Renal pelvis (tissue), 4 donors: ENCODE results near the gene RPS2. TPM values are rescaled to one million over a fixed set of nuclear protein-coding genes. Genes with fewer than 3 reads are reported as not detected.
"Not testable (repeated sequence)": the region's sequence is repeated elsewhere in the genome, so short reads cannot be mapped to it uniquely, and the experiment has no call there.

ENCODE experiments used
- DNase-seq: peaks from one replicate; pipeline ENCODE4 v3.0.0-alpha.2; 2013
- polyA plus RNA-seq, 3 donors: library from polyadenylated mRNA; unstranded; fragments of 120-200 nt; gene quantifications; one replicate each; pipeline ENCODE4 v1.2.1, GENCODE V29; 2013; ENCODE audit not compliant: insufficient read length in 3 of 3

Gene RPS2
- polyA plus RNA-seq, 3 donors: 1,943 to 2,404 (median 2,241) TPM

DNA sequence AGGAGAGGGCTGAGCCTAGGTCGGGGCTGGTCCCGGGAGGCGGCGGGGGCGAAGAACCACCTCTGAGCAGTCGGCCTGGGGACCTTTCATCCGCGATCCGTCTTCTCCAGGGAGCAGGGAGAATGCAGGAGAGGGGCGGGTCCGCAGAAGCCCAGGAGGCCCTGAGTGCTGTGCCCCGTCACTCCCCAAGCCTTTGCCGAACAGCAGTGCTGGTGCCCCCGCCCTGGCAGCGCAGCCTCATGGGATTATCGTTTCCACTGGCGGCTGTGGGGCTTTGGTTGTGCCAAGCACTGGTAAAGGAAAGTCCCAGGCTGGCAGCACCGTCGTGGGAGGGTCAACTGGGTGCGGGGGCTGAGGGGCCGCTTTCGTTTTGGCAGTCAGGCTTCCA is 7.9 kb upstream of the RPS2 start:
- DNase-seq: no peak

DNA sequence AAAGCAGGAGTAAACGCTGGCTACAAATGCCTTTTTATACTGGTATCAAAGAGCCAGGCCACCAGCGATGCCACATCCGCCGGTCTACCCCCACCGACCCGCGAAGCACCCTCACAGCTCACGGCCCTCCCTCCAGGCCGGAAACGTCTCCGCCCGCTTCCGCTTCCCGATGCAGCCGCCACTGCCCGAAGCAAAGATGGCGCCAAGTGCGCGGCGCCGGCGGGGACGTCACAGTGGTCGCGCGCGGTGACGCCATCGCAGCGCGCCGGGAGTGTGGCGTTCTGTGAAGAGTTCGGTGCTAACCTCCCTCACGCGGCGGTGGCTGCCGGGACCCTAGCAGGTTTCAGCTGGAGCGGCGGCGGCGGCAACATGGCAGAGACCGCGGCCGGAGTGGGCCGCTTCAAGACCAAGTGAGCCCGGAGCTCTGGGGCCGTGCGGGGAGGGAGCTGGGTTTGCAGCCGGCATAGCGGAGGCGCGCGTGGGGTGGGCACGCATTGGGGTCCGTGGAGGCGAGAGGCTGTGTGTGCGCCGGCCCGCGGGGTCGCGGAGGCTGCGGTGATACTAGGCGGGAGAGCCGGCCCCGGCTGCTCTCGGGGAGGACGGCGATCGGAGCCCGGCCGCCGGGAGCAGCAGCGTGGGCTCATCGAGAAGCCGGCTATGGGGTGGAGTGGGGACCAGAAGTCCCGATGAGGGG is 7.3 kb upstream of the RPS2 start, which contains the start of gene TBL3:
TBL3 (plus strand) TSS at position 258 of the 694 bp plus-strand sequence; CDS start at position 370, 112 bp downstream.
- DNase-seq: peak; percentile 94

DNA sequence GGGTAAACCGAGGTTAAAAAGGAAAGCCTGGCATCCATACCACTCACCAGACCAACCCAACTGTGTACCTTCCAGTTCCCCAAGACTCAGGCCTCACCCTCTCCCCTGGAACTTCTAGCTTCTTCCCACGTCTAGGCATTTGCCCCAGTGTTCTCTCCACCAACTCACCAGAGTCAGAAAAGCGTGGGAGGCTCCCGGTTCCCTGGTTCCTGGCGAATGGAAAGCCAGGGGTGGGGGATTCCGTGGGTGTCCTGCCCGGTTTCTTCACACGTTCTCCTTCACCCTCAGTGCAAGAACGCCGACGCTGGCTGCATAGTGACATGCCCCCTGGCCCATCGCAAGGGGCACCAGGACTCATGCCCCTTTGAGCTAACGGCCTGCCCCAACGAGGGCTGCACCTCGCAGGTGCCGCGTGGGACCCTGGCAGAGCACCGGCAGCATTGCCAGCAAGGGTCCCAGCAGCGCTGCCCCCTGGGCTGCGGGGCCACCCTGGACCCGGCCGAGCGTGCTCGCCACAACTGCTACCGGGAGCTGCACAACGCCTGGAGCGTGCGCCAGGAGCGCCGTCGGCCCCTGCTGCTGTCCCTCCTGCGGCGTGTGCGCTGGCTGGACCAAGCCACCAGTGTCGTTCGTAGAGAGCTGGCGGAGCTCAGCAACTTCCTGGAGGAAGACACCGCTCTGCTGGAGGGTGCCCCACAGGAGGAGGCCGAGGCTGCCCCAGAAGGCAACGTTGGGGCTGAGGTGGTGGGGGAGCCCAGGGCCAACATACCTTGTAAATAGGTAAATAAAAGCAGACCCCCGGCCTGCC is 3.7 kb upstream of the RPS2 start:
- DNase-seq: no peak

DNA sequence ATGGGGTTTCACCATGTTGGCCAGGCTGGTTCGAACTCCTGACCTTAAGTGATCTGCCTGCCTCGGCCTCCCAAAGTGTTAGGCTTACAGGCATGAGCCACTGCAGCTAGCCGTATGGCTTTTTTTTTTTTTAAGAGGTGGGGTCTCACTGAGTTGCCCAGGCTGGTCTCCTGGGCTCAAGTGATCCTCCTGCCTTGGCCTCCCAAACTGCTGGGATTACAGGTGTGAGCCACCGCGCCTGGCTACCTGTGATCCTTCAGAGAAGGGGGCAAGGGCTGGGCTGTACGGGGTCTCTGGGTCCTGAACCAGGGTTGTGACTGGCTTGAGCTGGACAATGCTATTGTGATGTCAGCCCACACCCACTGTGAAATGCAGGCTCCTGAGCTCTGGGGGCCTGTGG is 1.8 kb upstream of the RPS2 start, which contains the start of gene RNF151:
RNF151 (plus strand) TSS at position 397 of the 400 bp plus-strand sequence. CDS start 26 bp downstream, outside the sequence.
- DNase-seq: no peak

DNA sequence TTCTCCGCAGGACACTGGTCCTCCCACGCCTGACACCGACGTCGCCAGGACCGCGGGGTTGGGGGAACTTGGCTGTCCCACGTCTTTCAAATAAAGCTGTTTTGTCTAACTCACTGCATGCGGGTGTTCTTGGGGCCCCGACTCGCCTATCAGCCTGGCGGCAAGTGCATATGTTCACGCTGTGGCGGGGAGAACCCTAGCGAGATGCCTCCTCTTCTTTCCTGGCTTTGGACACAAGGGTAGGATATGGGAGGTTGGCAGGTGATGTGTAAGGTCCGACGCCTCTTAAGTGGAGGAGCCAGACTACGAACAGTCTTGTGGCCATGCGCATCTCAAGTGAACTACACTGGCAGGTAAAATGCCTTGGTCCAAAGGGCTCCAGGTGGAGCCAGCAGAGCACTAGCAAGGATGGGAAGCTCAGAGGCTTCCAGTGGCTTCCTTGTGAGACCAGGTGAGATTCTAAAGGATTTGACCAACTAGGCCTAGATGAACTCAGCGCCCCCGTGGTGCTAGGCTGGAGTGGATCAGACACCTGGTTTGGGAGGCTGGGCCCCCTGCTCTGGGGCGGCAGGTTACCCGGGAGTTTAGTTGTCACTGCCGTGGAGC is 873 bp upstream of the RPS2 start:
- no peak for DNase-seq

DNA sequence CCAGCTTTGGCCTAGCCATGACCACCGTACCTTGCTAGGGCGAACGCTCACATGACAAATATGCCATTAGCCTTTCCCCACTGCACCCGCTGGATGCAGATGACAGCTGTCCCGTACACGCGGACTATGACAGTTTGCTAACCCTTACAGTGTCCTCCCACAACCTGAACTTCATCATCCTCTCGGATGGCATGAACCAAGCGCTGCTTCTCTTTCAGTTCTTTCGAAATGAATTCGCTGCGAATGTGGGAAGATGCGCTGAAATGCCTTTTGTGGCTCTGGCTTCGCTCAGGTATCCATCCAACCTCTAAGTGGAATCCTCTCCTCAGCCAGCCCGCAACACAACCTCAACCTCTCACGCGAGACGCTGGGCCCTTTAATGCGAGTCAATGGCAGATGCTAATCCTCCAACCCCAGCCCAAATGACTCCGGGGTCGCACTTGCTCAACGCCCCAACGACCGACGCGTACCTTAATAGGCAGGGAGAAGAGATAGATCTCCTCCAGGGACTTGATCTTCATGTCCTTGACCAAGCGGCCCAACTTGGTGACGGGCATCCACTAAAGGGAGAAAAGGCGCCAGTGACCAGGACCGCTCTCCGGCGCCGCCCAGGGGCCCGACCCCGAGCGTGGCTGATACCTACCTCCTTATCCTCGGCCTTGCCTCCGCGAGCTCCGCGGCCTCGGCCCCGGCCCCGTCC is 670 bp downstream of the RPS2 start:
- DNase-seq: no peak

DNA sequence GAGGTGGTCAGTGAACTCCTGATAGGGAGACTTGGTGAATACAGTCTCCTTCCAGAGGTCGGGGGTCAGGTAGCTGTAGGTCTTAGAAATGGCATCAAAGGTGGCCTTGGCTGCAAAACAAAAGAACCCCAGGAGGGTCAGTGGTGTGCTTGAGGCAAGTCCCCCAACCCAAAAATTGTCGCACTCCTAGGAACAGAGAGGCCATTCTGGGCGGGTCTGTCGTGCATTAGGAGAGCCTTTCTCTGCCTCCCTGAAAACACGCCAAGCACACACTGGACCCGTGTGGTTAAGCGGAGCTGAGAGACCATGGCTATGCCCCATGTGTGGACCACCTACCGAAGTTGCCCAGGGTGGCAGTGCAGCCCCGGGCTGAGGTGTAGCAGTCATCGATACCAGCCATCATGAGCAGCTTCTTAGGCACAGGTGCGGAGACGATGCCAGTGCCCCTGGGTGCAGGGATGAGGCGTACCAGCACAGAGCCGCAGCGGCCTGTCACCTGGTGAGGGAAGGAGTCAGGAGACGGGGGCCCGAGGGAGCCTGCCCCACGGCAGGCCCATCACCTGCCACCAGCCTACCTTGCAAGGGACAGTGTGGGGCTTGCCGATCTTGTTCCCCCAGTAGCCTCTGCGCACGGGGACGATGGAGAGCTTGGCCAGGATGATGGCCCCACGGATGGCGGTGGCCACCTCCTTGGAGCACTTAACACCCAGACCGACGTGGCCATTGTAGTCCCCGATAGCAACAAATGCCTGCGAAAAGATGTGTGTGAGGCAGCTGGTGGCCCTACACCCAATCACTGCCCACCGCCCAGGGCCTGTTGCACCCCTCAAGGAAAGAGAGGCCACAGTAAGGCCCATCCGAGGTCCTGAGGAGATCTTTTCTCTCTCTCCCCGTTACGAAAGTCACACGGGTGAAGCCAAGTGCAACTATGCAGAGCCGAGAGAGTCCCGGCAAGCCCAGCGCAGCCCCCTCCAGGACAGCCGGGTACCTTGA is 2.2 kb downstream of the RPS2 start:
- not testable (repeated sequence) for DNase-seq

DNA sequence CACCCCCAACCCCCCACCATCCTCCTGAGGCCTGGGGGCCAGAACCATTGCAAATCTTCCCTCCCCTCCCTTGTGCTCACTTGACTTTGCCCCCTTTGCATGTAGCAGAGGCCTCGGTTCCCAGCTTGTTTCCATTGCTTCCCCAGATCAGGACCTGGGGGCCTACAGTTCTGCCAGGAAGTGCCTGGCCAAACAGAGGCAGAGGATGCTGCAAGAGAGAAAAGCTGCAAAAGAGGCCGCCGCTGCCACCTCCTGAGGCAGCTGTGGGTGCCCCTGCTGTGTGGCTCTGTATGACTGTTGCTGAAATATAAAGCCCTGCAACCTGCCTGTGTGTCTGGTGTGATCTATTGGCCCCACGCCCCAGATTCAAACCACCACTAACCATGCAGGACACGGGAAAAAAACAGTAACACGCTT is 3.0 kb downstream of the RPS2 start:
- DNase-seq: no peak

DNA sequence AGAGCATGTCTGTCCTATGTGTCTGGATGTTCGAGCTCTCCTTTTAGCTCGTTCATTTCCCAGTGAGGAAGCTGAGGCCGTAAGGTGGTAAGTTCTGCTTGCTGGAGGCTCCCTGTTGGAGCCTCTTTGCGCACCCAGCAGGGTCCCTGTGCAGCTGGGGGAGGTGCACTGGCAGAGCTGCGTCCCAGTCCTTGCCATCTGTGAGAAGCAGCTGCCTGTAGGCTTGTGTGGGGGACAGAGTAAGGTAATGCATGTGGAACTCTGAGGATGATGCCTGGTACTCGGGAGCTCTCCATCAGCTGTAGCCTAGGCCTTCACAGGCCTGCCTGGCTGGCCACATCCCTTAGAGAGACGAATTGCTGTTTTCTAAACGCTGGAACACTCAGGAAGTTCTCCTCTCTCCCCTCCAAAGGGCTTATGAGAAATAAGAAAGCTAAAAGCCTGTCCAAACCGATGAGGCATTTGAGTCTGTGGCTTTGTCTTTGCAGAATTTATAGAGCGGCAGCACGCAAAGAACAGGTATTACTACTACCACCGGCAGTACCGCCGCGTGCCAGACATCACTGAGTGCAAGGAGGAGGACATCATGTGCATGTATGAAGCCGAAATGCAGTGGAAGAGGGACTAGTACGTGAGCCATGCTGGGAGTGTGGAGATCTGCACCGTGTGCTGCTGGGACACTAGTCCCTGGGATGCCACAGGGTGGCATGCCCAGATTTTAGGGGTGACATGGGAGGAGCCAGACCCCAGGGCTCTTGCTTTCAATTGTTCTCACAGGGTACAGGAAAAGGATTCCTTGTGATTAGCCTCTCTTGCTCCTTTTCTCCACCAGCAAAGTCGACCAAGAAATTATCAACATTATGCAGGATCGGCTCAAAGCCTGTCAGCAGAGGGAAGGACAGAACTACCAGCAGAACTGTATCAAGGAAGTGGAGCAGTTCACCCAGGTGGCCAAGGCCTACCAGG is 3.7 kb downstream of the RPS2 start:
- no peak for DNase-seq

DNA sequence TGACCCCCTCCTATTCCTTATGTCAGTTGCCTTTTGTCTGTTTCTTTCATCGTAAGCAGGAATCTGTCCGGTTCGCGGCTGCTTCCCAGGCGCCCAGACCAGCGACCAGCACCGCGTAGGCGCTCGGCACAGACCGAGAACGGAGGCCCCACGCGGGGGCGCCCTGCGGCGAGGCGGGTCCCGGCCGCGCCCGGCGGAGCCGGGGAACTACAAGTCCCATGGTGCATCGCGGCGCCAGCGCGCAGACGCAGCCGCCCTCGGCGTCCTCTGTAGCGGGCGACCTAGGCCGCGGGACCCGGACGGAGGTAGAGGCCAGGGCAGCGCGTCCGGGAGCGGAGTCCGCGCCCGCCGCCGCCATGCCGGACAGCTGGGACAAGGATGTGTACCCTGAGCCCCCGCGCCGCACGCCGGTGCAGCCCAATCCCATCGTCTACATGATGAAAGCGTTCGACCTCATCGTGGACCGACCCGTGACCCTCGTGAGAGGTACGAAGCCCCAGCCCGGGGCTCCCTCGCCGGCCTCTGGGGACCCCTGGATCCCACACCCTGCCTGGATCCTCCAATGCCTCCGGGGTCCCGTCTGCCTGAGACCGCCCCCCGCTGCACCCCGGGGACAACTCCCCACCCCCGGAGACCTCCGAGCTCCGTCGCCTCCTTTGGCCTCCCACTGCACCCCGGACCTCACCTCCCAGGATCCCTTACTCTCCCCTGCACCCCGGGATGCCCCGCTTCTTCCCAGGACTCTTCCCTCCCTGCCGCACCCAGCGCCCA is 5.2 kb downstream of the RPS2 start, which contains the start of gene NDUFB10:
NDUFB10 (plus strand) TSS at position 270 of the 771 bp plus-strand sequence; CDS start at position 357, 87 bp downstream.
- peak; percentile 87 for DNase-seq

DNA sequence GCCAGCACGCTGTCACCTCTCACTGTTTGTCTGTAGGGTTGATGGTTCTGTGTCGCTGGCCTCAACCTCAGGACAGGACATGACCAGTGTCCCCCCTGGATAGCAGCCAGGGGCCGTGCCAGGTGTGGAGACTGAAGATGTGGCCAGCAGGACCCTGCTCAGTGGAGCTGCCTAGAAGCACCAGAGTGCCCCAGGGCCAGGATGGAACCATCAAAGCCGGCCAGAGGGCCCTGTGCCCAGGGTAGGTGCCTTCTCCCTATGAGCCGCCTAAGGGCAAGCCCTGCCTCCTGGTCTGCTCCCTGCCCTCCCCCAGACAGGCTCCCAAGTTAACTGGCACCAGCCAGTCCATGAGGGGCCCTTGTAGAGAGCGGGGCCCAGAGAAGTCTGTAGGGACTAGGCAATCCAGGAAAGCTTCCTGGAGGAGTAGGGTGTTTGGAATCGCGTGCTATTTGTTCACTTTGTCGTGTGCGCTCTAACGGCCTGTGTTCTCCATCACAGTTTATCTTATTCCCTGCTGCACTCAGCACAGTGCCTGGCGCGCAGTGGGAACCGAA is 5.8 kb downstream of the RPS2 start:
- no peak for DNase-seq

DNA sequence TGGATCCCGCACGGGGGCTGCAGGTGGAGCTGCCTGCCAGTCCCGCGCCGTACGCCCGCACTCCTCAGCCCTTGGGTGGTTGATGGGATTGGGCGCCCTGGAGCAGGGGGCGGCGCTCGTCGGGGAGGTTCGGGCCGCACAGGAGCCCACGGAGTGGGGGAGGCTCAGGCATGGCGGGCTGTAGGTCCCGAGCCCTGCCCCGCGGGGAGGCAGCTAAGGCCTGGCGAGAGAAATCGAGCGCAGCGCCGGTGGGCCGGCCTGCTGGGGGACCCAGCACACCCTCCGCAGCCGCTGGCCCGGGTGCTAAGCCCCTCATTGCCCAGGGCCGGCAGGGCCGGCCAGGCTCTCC is 6.5 kb downstream of the RPS2 start:
- DNase-seq: not testable (repeated sequence)

DNA sequence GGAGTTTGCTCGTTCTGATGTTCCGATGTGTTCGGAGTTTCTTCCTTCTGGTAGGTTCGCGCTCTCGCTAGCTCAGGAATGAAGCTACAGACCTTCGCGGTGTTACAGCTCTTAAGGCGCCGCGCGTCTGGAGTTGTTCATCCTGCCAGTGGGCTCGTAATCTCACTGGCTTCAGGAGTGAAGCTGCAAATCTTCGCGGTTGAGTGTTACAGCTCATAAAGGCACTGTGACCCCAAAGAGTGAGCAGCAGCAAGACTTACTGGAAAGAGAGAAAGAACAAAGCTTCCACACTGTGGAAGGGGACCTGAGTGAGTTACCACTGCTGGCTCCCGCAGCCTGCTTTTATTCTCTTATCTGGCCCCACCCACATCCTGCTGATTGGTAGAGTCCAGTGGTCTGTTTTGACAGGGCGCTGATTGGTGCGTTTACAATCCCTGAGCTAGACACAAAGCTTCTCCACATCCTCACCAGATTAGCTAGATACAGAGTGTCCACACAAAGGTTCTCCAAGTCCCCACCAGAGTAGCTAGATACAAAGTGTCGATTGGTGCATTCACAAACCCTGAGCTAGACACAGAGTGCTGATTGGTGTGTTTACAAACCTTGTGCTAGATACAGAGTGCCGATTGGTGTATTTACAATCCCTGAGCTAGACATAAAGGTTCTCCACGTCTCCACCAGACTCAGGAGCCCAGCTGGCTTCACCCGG is 7.0 kb downstream of the RPS2 start:
- DNase-seq: not testable (repeated sequence)

DNA sequence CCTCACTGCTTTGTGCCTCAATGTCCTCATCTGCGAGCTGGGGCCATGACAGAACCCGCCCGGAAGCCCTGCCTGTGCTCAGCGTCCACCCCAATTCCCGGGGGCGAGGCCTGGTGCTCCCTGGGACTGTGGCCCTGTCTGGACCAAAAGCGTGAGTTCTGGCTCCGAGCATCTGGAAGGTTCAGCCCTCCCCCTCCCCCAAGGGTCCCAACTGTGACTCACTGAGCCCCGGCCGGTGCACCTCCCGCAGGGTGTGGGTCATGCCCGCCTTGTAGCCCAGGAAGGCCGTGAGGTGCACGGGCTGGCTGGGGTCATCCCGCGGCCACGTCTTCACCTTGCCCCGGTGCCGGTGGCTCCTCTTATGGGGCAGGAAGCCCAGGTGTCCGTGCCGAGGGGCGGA is 10.9 kb downstream of the RPS2 start:
- no peak for DNase-seq

DNA sequence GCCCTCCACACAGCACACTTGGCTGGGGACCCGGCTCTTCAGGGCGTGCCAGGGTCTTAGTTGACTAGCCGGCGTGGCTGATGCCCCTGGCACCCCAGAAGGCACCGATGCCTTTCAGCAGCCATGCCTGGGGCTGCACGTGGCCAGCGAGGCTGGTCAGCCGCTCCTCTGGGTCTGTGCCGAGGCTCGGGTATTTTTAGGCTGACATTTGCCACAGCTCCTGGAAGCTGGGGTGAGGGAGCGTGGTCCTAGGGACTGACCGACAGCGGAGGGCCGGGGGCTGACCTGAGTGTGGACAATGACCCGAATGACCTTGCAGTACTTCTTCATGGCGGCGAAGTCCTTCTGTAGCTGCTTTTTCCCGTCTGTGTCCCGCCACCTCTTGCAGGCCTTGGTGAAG is 14.1 kb downstream of the RPS2 start:
- no peak for DNase-seq

DNA sequence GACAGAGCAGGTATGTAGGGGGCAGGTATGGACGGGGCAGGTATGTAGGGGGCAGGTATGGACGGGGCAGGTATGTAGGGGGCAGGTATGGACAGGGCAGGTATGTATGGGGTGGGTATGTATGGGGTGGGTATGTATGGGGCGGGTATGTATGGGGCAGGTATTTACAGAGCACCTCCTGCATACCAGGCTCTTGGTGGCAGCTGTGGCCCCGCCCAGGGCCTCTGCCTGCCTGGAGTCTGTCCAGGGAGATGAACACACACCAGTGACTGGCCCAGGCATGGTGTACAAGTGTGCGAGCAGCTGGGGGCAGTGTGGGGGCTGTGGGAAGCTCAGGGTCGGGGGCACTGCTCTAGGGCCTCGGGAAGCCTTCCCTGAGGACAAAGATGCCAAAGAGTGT is 14.6 kb downstream of the RPS2 start:
- no peak for DNase-seq

DNA sequence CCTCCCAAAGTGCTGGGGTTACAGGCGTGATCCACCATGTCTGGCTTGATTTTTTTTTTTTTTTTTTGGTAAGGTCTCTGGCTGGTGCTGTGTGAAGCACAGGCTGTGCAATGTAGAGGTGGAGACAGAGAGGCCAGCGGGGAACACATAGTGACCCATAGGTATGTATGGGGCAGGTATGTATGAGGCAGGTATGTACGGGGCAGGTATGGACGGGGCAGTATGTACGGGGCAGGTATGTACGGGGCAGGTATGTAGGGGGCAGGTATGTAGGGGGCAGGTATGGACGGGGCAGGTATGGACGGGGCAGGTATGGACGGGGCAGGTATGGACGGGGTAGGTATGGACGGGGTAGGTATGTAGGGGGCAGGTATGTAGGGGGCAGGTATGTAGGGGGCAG is 15.1 kb downstream of the RPS2 start:
- no peak for DNase-seq

DNA sequence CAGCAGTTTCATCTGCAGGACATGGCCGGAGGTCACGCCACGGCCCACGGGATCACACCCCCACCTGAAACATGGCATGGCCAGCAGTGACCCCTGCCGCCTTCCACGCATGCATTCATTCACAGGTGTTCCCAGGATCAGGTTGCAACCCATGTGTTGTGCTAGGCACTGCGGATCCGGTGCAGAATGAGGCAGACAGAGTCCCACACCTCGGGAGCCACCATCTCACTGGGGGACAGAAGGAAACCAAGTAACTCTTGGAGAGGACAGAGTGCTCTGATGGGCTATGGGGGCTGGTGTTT is 17.3 kb downstream of the RPS2 start:
- no peak for DNase-seq
